Gastroesophageal sphincter (tissue), 3 donors: Measurements from ENCODE around the gene ROCK1.

ENCODE experiments used
- CTCF ChIP-seq, 4 experiments: fragments of 200-600 bp in 2 of 4; fragments of 450-650 bp in 2 of 4; sonication (generic) in 1 of 4; IDR thresholded peaks; one replicate each; pipeline ENCODE4 v1.5.1; 2017 to 2019; ENCODE audit warnings: antibody characterized with exemption in 4 of 4, mild to moderate bottlenecking in 2 of 4, moderate library complexity in 2 of 4
- EP300 ChIP-seq: sonication (generic); formaldehyde crosslinking; IDR thresholded peaks from one replicate; pipeline ENCODE4 v1.6.1; 2017; ENCODE audit warnings: antibody characterized with exemption, mild to moderate bottlenecking
- POLR2A ChIP-seq, 2 donors: fragments of 450-650 bp; IDR thresholded peaks; one replicate each; pipeline ENCODE4 v1.6.1; 2017; ENCODE audit warnings: antibody characterized with exemption in 2 of 2, mild to moderate bottlenecking in 2 of 2, moderate library complexity in 1 of 2
- POLR2AphosphoS5 ChIP-seq: sonication (generic); formaldehyde crosslinking; IDR thresholded peaks from one replicate; pipeline ENCODE4 v1.6.1; 2017; ENCODE audit warnings: antibody characterized with exemption

DNA sequence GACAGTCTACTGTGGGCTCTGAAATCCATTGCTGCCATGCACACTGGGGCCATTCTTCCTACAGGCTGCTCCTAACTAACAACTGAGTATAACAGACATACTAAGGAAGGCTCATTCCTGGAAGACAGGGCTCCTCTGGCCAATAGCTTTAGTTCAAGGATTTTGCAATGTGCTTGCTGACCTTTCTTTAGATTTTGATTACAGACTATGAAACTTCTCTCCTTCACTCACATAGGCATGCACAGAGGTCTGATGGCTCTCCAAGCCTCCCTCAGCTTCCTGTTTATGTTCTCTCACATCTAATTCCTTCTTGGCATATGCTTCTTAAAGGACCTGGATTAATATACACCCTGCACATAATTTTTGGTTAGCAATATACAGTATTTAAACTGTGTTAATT, 34.4 kb upstream of the ROCK1 start:
- TF ChIP-seq CTCF (IDR thresholded peaks at IDR 0.05) (no peak), POLR2A (IDR thresholded peaks at IDR 0.05) (no peak), POLR2AphosphoS5 (no peak), EP300 (no peak)
